NCI-H128 (cell line): ENCODE results near the gene CEP41.
"Not testable (repeated sequence)": the region's sequence is repeated elsewhere in the genome, so short reads cannot be mapped to it uniquely, and the experiment has no call there.

Experiments
- DNase-seq: peaks from one replicate; lab custom pipeline; 2025; ENCODE audit not compliant: unreplicated experiment; lab: John Stamatoyannopoulos, UW

The CEP41 gene

GRCh38 chr7:130461272-130461671, 20.5 kb upstream of the CEP41 start:
- DNase-seq = no peak

DNA sequence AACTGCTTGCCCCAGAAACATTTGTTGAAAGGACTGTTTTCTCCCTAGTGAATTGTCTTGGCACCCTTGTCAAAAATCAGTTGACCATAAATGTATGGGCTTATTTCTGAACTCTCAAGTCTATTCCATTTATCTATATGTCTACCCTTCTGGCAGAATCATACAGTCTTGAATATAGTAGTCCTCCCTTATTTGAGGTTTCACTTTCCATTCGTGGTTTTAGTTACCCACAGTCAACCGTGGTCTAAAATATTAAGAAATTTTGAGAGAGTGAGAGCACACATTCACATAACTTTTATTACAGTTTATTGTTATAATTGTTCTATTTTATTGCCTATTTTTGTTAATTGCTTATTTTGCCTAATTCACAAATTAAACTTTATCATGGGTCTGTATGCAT, 17.4 kb upstream of the CEP41 start:
- no peak for DNase-seq

DNA sequence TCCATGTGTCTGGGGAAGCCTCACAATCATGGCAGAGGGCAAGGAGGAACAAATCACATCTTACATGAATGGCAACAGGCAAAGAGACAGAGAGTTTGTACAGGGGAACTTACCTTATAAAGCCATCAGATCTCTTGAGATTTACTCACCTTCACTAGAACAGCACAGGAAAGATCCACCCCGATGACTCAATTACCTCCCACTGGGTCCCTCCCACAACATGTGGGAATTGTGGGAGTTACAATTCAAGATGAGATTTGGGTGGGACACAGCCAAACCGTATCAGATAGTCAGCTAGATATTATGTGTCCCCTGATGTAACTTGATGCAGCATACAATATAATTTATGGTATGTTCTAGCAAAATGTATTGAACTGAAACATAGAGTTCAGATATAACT, 14.1 kb upstream of the CEP41 start:
- no peak for DNase-seq

DNA sequence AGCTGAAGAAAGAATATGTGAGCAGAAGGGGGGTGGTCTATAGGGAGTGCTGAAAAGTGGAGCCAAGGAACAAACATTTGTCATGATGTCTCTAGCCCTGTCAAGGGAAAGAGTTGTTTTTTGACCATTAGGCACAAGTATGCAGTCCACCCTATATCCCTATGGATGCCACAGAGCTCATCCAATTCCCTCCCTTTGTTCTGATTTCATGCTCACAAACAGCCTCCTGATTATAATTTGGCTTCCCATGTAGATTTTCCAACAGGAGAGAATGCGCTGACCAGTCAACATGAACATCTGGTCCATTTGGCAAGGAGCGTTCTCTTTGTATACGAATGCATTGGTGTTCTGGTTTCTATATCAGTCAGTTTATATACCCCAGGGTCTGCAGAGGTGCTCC, 12.1 kb upstream of the CEP41 start:
- DNase-seq = no peak

DNA sequence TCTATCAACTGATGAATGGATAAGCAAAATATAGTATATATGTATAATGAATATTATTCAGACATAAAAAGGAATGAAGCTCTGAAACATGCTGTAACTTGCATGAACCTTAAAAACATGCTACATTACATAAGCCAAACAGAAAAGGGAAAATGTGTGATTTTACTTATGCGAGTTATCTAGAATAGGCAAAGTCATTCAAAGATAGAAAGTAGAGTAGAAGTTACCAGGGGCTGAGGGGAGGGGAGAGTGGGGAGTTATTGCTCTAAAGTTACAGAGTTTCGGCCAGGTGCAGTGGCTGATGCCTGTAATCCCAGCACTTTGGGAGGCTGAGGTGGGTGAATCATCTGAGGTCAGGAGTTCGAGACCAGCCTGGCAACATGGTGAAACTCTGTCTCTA, 10.5 kb upstream of the CEP41 start:
- not testable (repeated sequence) for DNase-seq

DNA sequence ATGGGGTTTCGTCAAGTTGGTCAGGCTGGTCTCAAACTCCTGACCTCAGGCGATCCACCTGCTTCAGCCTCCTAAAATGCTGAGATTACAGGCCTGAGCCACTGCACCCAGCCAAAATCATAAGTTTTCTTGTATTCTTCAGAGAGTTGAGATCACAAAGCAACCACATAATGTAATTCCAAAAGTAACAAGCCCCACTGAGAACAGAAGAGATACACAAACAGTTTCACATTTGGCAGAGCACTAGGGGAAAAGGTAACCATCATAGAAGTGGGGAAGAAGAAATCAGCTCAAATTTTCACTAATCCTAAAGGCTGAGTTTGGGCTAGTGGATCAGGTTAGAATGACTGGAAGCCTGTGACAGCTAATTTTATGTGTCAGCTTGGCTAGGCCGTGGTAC, 5.4 kb upstream of the CEP41 start:
- no peak for DNase-seq

- DNase-seq = no peak
Measured at GRCh38 chr7:130444751-130445407, 4.1 kb upstream of the CEP41 start.

DNA sequence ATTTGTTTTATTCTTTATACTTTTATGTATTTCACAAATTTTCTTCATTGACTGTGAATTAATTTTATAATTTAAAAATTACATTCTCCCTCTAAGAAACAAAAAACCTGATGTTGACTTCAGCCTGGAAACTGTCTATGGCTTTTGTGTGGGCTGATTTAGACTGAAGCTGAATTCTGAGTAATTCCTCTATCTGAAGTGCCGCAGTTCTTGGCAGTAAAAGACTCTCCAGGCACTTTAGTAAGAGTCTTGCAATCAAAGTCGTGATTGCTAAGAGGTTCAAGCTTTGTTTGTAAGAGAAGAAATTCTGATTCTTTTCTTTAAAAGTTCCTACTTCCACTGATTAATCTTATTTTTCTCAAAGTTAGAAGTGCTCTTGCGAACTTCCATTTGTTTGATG, 3.4 kb upstream of the CEP41 start:
- DNase-seq = no peak

DNA sequence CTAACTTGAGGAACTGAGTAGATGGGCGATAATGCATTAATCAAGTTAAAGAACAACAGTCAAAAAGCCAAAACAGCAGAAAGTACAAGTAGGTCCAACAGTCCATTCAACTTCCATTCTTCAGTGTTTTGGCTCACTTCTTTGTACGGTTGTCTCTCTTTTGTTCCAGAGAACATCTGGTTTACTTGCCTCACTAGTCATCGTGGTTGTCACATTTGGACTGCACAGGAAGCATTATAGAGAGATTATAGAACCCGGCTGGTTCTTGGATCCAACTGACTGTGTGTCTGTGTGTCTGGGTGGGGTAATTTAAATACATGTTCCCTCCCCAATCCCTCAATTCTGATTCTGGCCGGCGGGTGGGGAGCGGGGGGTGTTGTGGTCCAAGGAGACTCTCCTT, 1.8 kb upstream of the CEP41 start:
- DNase-seq = no peak

GRCh38 chr7:130441408-130441869, 623 bp upstream of the CEP41 start:
- peak; percentile 43 for DNase-seq

- DNase-seq = no peak
Measured at GRCh38 chr7:130436253-130436652, 4.6 kb downstream of the CEP41 start.

GRCh38 chr7:130435311-130435854, 5.4 kb downstream of the CEP41 start:
- no peak for DNase-seq

- no peak for DNase-seq
Measured at GRCh38 chr7:130433301-130433700, 7.5 kb downstream of the CEP41 start.

DNA sequence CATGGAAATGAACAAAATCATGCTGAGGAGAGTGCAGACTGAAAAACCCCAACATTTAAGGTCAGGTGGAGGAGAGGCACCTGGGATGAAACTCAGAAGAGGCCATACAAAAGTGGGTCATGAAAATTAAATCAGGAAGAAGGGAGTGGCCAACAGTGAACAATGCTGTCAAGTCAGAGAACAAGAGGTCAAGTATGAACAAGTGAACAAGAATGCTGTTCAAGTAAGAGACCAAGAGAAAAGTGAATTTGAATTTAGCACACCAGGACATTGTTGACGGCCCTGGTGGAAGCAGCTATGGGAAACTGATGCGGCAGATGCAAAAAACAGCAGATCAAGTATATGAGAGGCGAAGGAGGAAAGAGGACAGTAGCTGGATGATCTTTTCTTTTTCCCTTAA, 7.9 kb downstream of the CEP41 start:
- DNase-seq = no peak

DNA sequence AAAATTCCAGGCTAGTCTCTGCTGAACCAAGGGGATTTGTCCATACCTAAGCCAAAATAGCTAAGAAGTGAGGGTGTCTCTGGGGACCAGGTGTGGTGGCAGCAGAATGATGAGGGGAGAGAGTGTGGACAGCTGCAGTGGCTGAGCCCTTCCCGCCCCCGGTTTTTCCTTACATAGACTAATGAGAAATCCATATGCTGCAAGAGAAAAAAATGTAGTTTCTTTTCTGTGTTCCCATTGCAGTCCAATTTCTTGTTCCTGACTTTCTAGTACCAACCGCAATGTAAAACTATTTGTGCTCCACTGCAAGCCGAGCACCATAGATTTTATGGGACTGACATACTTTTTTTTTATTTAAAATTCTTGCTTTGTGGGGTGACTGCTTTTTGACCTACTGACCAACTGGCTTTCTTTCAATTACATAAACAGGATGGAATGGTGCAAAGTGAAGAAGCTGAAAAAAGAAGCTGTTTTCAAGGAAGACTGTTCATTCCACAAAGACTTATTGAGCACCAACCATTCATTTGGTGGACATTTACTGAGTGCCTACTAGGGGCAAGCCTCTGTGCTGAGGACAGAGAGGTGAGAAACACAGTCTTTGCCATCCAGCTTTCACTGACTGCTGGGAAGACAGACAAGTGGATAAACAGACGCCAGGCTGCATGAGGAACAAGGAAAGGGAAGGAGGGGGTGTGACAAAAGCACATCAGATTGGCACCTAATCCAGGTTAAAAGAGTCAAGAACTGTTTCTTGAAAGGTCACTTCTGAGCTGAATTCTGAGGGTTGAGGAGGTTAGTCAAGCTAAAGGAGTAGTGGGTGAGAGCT, 9.8 kb downstream of the CEP41 start:
- no peak for DNase-seq

DNA sequence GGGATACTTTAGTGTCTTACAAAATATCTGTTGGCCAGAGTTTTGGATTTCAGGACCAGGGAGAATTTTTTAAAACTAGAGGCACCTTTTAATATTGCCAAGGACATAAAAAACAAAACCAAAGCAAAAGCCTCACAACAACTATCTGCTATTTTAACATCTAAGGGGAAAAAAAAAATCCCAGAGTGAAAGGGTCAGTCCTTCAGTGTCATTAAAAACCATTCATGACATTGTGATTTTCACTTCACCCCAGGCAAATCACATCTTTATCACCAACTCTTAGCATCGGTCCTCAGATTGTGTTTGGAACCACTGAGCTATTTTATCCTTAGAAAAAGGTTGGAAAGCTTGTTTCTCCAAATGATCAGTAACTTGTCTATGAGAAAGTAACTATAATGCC, 10.7 kb downstream of the CEP41 start:
- no peak for DNase-seq

DNA sequence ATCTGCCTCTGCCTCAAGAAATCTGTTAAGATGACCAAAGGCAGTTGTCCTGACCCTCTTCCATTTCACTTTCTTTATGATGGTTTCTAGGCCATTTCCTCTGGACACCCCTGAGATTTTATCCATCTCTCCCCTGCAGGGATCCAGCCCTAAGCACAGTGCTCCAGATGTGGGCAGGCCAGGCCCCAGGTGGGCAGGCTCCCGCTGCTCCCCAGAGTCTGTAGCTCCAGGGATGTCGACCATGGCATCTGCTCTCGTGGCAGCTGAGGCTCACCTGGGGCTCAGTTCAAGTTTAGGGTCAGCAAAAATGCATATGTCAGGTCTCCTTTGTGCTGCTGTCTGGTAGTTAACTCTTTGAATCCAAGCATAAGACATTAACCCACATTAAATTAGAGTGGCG, 11.8 kb downstream of the CEP41 start:
- DNase-seq = no peak

- no peak for DNase-seq
Measured at GRCh38 chr7:130426564-130426963, 14.3 kb downstream of the CEP41 start.

DNA sequence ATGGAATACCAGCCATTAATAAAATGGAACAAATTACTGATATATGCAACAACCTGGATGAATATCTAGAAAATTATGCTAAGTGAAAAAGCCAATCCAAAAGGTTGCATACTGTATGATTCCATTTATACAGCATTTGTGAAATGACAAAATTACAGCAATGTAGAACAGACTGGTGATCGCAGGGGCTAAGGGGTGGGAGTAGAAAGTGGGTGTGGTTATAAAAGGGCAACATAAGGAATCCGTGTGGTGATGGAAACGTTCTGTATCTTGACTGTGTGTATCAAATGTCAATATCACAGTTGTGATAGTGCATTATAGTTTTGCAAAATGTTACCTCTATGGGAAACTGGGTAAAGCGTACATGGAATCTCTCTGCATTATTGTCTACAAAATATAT, 15.0 kb downstream of the CEP41 start:
- DNase-seq = no peak

- no peak for DNase-seq
Measured at GRCh38 chr7:130423501-130424037, 17.2 kb downstream of the CEP41 start.

DNA sequence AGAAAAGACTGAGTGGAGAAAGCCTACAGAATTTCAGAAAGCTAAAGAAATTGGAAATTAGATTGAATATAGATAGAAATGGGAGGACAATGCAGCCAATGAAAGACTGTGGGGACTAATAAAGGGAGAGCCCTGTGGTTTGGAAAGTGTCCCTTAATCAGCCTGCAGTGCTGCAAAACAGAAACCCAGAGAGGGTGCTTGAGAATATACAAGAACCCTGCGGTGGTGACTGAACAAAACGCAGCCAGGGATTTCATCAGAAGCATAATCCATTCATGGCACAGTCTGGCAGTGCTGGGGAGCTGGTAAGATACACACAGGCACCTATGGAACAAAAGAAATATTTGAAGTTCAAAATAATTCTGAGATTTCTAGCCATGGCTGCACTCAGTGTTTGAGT, 19.1 kb downstream of the CEP41 start:
- DNase-seq = peak; percentile 69

- DNase-seq = no peak
Measured at GRCh38 chr7:130420943-130421578, 19.8 kb downstream of the CEP41 start.
